ENCODE results near the gene SMPDL3A.
"Not testable (repeated sequence)": the region's sequence is repeated elsewhere in the genome, so short reads cannot be mapped to it uniquely, and the experiment has no call there.

SMPDL3A gene, protein sequence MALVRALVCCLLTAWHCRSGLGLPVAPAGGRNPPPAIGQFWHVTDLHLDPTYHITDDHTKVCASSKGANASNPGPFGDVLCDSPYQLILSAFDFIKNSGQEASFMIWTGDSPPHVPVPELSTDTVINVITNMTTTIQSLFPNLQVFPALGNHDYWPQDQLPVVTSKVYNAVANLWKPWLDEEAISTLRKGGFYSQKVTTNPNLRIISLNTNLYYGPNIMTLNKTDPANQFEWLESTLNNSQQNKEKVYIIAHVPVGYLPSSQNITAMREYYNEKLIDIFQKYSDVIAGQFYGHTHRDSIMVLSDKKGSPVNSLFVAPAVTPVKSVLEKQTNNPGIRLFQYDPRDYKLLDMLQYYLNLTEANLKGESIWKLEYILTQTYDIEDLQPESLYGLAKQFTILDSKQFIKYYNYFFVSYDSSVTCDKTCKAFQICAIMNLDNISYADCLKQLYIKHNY

GRCh38 chr6:122789182-122790027 lies at the start of gene SMPDL3A:
Gene SMPDL3A, plus strand, starts transcription at chr6:122789258. Its CDS starts 89 bp downstream, at chr6:122789347.
- peak; percentile 90 for DNase-seq (ENCODE audit: low read depth)

DNA sequence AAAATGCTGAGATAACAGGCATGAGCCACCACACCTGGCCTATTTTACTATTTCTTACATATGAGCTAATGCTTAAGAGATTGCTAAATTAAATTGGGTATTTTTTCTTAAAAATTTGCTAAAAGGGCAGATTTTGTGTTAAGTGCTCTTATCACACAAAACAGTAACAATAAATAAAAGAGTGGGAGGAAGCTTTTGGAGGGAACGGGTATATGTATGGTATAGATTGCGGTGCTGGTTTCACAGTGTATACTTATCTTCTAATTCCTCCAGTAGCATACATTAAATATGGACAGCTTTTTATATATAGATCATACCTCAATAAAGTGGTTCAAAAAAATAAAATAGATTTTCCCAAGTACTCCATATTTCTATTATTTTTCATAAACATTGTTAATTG lies 49.0 kb upstream of the SMPDL3A start:
- no peak for DNase-seq (ENCODE audit: low read depth)

- no peak for DNase-seq (ENCODE audit: low read depth)
Observed at GRCh38 chr6:122740936-122741335, 48.1 kb upstream of the SMPDL3A start.

DNA sequence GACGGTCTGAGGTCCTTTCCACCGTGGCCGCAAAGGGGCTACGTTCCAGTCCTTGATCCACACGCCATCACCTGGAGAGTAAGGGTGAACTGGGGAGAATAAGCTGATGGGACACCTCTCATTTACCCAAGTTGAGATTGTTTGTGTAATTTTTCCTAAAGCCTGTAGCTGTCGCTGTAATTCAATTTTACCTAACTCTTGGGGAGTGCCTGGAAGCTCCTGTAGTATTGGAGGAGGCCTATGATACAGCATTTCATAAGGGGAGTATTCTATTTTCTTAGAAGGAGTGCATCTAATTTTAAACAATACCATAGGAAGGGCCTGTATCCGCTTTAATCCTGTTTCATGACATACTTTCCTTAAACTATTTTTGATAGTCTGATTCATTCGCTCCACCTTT lies 44.8 kb upstream of the SMPDL3A start:
- DNase-seq (ENCODE audit: low read depth) = peak; percentile 18

DNA sequence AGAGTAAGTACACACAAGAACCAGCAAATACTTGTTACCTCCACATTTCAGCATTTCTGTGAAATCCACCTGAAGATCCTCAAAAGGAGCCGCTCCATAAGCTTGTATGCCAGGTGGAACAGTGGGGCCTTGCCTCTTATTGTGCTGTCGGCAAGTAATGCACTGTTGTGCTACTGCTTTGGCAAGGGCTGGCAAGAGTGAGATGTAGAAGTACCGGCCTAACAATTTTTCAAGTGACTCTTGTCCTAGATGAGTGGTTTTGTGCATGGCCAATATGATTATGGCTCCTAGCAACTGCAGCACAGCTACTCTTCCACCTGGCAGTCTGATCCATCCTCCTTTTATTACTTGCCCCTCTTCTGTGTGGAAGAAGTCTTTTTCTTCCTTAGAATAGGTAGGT lies 44.2 kb upstream of the SMPDL3A start:
- DNase-seq (ENCODE audit: low read depth) = not testable (repeated sequence)

- DNase-seq (ENCODE audit: low read depth) = no peak
Observed at GRCh38 chr6:122746688-122747087, 42.4 kb upstream of the SMPDL3A start.

GRCh38 chr6:122747573-122747972 lies 41.5 kb upstream of the SMPDL3A start:
- DNase-seq (ENCODE audit: low read depth) = no peak

DNA sequence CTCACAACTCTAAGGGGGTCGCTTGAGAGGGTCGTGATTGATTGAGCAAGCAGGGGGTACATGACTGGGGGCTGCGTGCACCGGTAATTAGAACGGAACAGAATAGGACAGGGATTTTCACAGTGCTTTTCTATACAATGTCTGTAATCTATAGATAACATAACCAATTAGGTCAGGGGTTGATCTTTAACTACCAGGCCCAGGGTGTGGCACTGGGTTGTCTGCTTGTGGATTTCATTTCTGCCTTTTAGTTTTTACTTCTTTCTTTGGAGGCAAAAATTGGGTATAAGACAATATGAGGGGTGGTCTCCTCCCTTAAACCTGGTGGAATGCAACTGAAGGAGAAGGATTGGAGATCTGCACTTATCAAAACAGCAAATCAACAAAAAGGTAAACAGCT lies 40.1 kb upstream of the SMPDL3A start:
- not testable (repeated sequence) for DNase-seq (ENCODE audit: low read depth)

- peak; percentile 12 for DNase-seq (ENCODE audit: low read depth)
Observed at GRCh38 chr6:122749451-122750050, 39.5 kb upstream of the SMPDL3A start.

DNA sequence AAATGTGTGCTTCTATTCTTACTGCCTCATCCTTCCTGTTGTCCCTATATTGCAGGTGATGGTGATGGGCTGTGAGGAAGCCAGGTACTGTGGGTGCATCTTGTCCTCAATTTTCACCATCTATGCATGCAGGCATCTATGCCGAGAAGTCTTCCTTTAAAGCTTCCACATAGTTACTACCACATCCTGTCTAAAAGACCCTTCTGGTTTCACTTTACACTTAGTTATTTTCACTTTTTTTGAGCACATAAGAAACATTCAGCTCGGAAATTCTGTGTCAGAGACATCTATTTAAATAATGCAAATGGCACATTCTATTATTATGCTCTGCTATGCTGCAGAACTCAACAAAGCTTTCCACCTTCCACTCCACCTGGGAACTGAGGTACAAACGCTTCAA lies 37.7 kb upstream of the SMPDL3A start:
- DNase-seq (ENCODE audit: low read depth) = no peak

DNA sequence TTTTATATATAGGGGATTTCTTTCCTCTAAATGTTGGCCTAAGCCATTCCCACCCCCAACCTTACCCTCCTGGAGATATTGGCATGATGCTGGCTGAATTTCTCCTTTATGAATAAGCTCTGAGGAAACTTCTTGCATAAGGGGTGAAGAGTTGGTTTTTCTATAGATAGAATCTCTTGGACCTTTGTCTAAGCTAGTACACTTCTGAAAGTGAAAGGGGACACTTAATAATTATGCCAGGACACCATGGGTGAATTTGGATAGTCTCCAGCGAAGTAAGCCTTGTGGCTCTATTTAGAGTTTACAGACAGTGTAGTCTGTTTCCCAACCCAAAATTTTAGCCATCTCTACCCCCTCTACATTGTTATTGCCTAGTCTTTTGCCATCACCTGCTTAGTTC lies 36.6 kb upstream of the SMPDL3A start:
- no peak for DNase-seq (ENCODE audit: low read depth)

DNA sequence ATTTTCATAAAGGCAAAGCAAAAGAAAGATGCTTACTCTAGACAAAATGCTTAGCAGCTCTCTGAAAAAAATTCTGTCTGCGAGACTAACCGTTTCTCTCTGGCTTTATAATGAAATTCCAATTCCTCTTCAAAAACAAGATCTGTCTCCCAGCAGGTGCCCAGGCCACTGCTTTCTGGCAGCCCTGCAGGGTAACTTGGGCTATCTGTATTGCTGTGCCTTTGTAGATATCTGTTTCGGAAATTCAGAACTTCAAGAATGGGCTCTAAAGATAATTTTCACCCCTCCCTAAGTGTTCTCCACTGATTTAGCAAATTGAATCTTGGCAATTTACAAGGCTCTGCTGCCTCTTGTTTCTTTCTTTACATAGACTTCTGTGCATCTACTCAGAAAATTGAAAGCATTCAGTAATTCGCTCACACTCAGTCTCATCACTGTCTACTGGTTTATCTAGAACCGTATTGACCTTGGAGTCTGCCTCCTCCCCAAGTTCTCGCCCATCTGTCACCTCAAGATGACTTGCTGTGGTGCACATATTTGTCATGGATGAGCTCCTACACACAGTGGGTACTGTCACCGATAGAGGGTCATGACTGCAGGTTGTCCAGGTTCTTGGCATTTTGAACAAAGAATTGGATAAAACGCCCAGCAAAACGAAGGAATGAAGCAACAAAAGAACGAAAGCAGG lies 35.9 kb upstream of the SMPDL3A start:
- DNase-seq (ENCODE audit: low read depth) = no peak

DNA sequence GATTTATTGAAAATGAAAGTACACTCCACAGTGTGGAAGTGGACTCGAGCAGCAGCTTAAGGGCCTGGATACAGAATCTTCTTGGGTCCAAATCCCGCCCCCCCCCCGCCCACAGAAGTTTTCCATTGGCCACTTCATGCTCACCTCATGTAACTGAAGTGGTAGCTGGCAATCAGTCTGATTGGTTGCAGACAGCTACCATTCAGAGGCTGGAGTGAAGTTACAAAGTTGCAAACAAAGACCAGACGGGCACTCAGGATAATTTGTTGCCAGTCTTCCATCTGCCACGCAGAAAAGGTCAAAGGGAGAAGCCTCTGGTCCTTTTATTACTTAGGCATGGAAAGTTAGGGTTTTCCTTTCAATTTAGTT lies 35.4 kb upstream of the SMPDL3A start:
- DNase-seq (ENCODE audit: low read depth) = peak; percentile 14

DNA sequence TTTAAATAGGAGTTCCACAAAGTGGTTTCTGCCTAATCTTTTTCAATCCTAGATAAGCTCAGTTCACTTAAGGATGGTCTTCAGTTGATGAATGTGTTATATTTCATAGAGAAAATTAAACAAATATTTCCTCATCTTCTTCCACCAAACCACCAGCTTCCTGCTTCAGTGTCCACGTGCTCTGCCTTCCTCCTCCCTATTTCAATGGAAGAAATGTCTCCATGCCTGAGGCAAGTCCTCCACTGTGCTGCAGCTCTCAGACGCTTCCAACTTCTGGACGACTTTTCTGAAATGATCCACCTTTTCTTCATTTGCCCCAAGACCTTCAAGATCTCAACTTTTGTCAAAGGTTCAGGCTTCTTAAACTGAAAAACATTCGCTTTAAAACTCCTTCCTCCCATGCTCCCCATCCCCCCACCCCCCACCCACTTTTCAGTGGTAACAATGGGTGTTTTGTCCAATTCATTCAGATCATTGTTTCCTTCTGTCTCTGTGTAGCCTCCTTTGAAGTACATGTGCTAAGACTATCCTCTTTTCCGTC lies 34.8 kb upstream of the SMPDL3A start:
- DNase-seq (ENCODE audit: low read depth) = no peak

GRCh38 chr6:122755901-122756300 lies 33.2 kb upstream of the SMPDL3A start:
- DNase-seq (ENCODE audit: low read depth) = peak; percentile 44

- no peak for DNase-seq (ENCODE audit: low read depth)
Observed at GRCh38 chr6:122758927-122759334, 30.1 kb upstream of the SMPDL3A start.

DNA sequence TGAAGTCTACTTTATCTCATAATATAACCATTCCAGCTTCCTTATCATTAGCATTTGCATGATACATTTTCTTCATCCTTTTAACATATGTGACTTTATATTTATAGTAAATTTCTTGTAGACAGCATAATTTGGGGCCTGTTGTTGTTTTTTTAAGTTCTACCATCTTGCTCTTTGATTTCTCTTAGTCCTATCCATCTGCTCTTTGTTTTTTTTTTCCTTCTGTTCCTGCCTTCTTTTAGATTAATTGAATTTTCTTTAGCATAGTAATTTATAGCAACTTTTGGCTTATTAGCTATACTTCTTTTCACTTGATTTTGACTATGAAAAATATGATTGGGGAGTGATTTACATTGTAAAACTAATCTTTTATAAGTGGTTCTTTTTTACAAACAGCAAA lies 28.7 kb upstream of the SMPDL3A start:
- DNase-seq (ENCODE audit: low read depth) = no peak

GRCh38 chr6:122766256-122766655 lies 22.8 kb upstream of the SMPDL3A start:
- DNase-seq (ENCODE audit: low read depth) = no peak

DNA sequence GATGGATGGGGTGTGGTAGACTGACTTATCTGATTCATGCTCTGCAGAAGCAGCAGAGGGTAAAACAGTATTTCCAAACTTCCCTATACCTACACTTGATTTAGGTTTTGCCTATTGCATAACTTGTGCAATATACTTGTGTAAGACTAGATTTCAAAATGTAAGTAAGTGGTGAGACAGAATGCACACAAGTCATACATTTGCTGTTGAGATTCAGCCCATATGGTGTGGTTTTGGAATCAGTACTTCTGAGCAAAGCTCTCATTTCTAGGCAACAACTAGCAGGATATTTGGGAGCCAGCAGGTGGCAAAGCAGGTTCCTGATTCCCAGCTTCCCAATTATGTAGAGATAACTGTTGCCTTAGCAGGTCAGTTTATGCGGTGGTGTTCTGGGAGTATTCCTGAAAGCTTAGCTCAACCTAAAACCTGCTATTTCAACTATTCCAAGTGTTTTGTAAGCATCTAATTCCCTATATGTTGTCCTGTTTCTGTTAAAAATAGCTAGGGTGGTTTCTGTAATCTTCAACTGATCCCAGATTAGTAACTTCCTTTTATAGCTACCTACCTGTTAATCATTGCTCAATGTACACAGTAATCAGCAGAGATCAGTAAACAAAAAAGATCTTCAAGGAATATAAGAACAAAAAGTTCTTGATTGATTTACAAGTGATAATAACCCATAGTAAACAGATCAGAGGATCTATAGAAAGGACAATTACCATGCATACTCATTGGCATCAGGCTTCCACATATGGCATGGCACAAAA lies 18.0 kb upstream of the SMPDL3A start:
- DNase-seq (ENCODE audit: low read depth) = peak; percentile 68

DNA sequence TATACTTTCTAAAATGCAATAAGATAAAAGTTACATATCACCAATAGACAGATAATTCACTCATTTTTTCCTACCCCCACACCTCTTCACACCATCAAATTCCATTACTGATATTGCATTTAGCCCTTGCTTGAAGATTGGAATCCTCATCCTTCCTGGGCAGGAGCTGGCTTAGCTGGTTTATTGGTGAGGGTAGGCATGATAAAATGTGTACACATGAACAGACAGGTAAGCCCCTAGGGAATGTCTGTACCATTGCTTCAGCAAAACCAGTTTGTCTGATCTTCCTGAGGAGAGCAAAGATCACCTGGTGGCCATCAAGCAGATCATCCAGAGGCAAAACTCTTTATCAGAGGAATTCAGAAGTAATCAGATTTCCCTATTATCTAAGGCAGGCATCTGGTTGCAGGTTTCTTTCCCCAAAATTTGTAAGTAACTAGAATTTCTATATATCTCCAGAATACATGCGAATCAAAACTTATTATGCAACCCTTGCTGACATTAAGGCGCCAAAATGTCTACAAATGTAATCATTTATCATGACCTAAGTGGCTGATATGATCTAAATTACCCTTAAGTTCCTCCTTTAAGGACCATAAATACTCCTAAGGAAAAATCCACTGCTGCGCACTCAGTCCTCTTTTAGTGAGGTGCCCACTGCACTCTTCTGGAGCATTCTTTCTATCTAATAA lies 16.2 kb upstream of the SMPDL3A start:
- no peak for DNase-seq (ENCODE audit: low read depth)
